OCI-LY7 (cell line): Measurements from ENCODE around the gene LTB4R.

Experiments
- CTCF ChIP-seq: fragments of 200-600 bp; sonication (generic); conservative IDR thresholded peaks from 2 replicates; pipeline ENCODE4 v1.5.1; 2014; ENCODE audit warnings: mild to moderate bottlenecking, antibody characterized with exemption, low read length, moderate library complexity, mixed read lengths
- EZH2phosphoT487 ChIP-seq: fragments of 200-600 bp; sonication (generic); IDR thresholded peaks from 2 replicates; pipeline ENCODE4 v1.6.1; 2018; ENCODE audit warnings: low read depth, borderline replicate concordance, mild to moderate bottlenecking, mixed run types, antibody characterized with exemption, low read length, moderate library complexity, mixed read lengths

- TF ChIP-seq CTCF (no peak), EZH2phosphoT487 (no peak)
Observed at GRCh38 chr14:24315807-24316596, 4.7 kb downstream of the LTB4R start.
